ENCODE results near the gene ZSWIM3. TPM values are rescaled to one million over a fixed set of nuclear protein-coding genes. Genes with fewer than 3 reads are reported as not detected.

ZSWIM3 gene
- polyA plus RNA-seq, 1 donor from 2014 or later = 14.3 TPM

- no peak overlapping the region for H3K4me3 ChIP-seq (ENCODE audit: low read length)
- H3K27me3 ChIP-seq (ENCODE audit: insufficient read depth, low read depth, low read length) = no peaks in the 10 kb centered on the region
- no peaks in the 10 kb centered on the region for H3K9me2 ChIP-seq (ENCODE audit: insufficient read depth, low read length)
- H4K20me1 ChIP-seq (ENCODE audit: insufficient read depth) = no peaks in the 10 kb centered on the region
- no peak overlapping the region for H2AFZ ChIP-seq (ENCODE audit: low read depth, low read length)
- no peaks in the 10 kb centered on the region for H3F3A ChIP-seq (ENCODE audit: insufficient read depth, low read length, poor library complexity, severe bottlenecking)
- peaks cover 9% of the 10 kb centered on the region for H3K79me2 ChIP-seq (replicated peaks; ENCODE audit: insufficient read depth, low read length)
- H3K27ac ChIP-seq (ENCODE audit: low read length) = no peak overlapping the region
- H3K9me3 ChIP-seq (ENCODE audit: low read length) = no peaks in the 10 kb centered on the region
- TF ChIP-seq MXI1 (conservative IDR thresholded peaks at IDR 0.05; ENCODE audit: poor library complexity, severe bottlenecking) (no peak), EP300 (conservative IDR thresholded peaks at IDR 0.05; ENCODE audit: poor library complexity, severe bottlenecking) (no peak), TAF1 (IDR thresholded peaks at IDR 0.05; ENCODE audit: low read depth) (no peak), RAD21 (conservative IDR thresholded peaks at IDR 0.05) (no peak), POLR2AphosphoS5 (IDR thresholded peaks at IDR 0.05) (no peak), CTCF (IDR thresholded peaks at IDR 0.05; ENCODE audit: poor library complexity, severe bottlenecking) (no peak), EZH2 (IDR thresholded peaks at IDR 0.05; ENCODE audit: borderline replicate concordance, insufficient read depth, low read length, poor library complexity, severe bottlenecking) (no peak), SMC3 (conservative IDR thresholded peaks at IDR 0.05; ENCODE audit: poor library complexity) (no peak), REST (IDR thresholded peaks at IDR 0.05; ENCODE audit: borderline replicate concordance) (no peak)
- H3K9ac ChIP-seq (ENCODE audit: low read length) = no peak overlapping the region
- H3K4me2 ChIP-seq (ENCODE audit: low read length) = no peak overlapping the region
- H3K36me3 ChIP-seq (ENCODE audit: insufficient read depth, low read length) = no peaks in the 10 kb centered on the region
These were observed 5.9 kb upstream of the ZSWIM3 start for GRCh38 chr20:45851501-45851900.

- TF ChIP-seq REST (IDR thresholded peaks at IDR 0.05; ENCODE audit: borderline replicate concordance) (no peak), SMC3 (conservative IDR thresholded peaks at IDR 0.05; ENCODE audit: poor library complexity) (no peak), CTCF (IDR thresholded peaks at IDR 0.05; ENCODE audit: poor library complexity, severe bottlenecking) (no peak), TAF1 (IDR thresholded peaks at IDR 0.05; ENCODE audit: low read depth) (no peak), POLR2AphosphoS5 (IDR thresholded peaks at IDR 0.05) (no peak), EZH2 (IDR thresholded peaks at IDR 0.05; ENCODE audit: borderline replicate concordance, insufficient read depth, low read length, poor library complexity, severe bottlenecking) (no peak), EP300 (conservative IDR thresholded peaks at IDR 0.05; ENCODE audit: poor library complexity, severe bottlenecking) (no peak), MXI1 (conservative IDR thresholded peaks at IDR 0.05; ENCODE audit: poor library complexity, severe bottlenecking) (no peak), RAD21 (conservative IDR thresholded peaks at IDR 0.05) (no peak)
These were observed 5.1 kb upstream of the ZSWIM3 start for GRCh38 chr20:45852326-45852725.

More at GRCh38 chr20:45852326-45852725, 5.1 kb upstream of the ZSWIM3 start:
- Histone ChIP-seq H3K27me3 (ENCODE audit: insufficient read depth, low read depth, low read length) (no peaks in the 10 kb centered on the region), H3F3A (ENCODE audit: insufficient read depth, low read length, poor library complexity, severe bottlenecking) (no peaks in the 10 kb centered on the region), H3K79me2 (replicated peaks; ENCODE audit: insufficient read depth, low read length) (peaks cover 13% of the 10 kb centered on the region), H3K9ac (ENCODE audit: low read length) (no peak overlapping the region), H3K36me3 (ENCODE audit: insufficient read depth, low read length) (no peaks in the 10 kb centered on the region), H3K4me2 (ENCODE audit: low read length) (no peak overlapping the region), H3K4me3 (ENCODE audit: low read length) (no peak overlapping the region), H3K27ac (ENCODE audit: low read length) (no peak overlapping the region), H3K9me2 (ENCODE audit: insufficient read depth, low read length) (no peaks in the 10 kb centered on the region), H3K9me3 (ENCODE audit: low read length) (no peaks in the 10 kb centered on the region), H4K20me1 (ENCODE audit: insufficient read depth) (no peaks in the 10 kb centered on the region), H2AFZ (ENCODE audit: low read depth, low read length) (no peak overlapping the region)

Data from neural cell (in vitro differentiated cells).